ENCODE data around the gene HAUS7.

The HAUS7 gene

DNA sequence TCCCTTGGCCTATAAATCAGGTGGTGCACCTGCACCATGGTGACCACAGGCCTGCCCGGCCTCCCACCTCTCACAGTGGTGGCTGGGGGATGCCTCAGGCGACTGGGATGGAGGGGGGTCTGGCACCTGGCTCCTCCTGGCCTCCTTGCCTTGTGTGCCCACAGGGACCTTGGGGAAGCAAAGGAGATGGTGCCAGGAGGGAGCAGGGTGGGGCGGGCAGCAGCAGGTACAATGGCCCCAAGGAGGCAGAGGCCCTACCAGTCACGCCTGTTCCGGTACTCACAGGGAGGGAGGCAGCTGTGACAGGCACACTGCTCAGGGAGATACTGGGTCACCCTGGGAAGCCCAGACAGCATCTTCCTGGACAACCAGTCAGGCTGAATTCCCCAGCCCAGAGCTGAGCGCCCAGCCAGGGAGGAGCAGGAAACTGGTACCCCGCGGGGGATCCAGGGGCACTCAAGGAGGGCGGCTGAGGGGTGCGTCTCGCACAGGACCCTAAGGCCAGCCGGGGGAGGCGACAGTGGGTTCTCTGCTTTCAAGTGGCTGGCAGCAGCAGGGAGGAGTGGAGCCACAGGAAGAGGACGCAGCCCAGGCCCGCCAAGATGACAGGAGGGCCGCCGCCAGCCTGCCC is 23.3 kb downstream of the HAUS7 start:
- H3K4me3 ChIP-seq (ENCODE audit: low read depth, low read length): no peak overlapping the region
- TF ChIP-seq, protein P1, sequence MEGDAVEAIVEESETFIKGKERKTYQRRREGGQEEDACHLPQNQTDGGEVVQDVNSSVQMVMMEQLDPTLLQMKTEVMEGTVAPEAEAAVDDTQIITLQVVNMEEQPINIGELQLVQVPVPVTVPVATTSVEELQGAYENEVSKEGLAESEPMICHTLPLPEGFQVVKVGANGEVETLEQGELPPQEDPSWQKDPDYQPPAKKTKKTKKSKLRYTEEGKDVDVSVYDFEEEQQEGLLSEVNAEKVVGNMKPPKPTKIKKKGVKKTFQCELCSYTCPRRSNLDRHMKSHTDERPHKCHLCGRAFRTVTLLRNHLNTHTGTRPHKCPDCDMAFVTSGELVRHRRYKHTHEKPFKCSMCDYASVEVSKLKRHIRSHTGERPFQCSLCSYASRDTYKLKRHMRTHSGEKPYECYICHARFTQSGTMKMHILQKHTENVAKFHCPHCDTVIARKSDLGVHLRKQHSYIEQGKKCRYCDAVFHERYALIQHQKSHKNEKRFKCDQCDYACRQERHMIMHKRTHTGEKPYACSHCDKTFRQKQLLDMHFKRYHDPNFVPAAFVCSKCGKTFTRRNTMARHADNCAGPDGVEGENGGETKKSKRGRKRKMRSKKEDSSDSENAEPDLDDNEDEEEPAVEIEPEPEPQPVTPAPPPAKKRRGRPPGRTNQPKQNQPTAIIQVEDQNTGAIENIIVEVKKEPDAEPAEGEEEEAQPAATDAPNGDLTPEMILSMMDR (IDR thresholded peaks at IDR 0.05; ENCODE audit: low read depth, low read length, missing control alignments): no peak
- no peak for DNase-seq (ENCODE audit: low read depth)

DNA sequence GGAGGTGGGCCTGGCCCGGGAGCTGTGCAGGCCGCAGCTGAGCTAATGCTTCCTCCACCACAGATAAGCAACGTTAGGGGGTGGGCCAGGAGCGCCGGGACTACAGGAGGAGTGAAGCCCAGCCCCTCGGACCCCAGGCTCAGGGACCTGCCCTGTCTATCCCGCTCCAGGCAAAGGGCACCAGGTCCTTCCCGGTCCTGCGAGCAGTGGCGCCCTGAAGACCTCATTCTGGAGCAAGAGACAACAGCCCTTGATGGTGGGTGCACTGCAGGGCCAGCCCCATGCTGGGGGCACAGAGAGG is 23.8 kb downstream of the HAUS7 start:
- no peak for DNase-seq (ENCODE audit: low read depth)
- TF ChIP-seq, protein P1 (IDR thresholded peaks at IDR 0.05; ENCODE audit: low read depth, low read length, missing control alignments): no peak
- H3K4me3 ChIP-seq (ENCODE audit: low read depth, low read length): no peak overlapping the region

DNA sequence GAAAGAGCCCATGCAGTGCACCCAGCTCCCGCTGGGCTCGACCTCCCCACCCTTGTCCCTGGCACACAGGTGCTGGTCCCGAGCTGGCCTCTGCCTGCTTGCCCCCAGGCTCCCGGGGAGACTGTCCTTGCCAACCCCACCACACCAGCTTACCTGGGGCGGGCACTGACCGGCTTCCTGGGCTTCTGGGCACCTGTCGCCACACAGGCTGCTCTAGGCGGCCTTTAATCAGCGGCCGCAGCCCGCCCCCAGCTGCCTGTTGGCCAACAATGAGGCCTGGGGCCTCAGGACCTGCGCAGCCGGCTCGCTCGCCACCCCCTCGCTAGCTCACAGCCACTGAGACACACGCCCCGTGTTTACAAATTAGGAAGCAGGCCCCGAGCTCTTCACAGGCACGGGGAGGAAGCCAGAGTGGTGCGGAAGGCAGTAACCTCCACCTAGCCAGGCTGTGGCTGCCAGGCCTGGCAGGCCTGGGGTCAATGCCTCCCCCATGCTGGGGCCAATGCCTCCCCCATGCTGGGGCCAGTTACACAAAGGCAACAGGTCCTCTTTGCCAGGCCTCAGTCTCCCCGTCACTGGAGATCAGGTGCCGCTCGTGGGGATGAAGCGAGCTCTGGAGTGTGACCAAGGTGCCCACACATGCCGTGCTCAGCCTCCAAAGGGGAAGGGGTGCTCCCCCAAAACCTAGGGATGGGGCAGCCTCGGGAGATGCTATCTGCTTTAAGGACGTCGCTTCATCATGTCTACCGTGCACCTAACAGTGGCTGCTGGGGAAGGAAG is 24.3 kb downstream of the HAUS7 start, which contains the start of gene TREX2:
TSS of gene TREX2 (minus strand) at position 201 of the 780 bp plus-strand sequence. CDS start 626 bp downstream, outside the sequence.
- no peak for DNase-seq (ENCODE audit: low read depth)
- TF ChIP-seq, protein P1 (IDR thresholded peaks at IDR 0.05; ENCODE audit: low read depth, low read length, missing control alignments): no peak

DNA sequence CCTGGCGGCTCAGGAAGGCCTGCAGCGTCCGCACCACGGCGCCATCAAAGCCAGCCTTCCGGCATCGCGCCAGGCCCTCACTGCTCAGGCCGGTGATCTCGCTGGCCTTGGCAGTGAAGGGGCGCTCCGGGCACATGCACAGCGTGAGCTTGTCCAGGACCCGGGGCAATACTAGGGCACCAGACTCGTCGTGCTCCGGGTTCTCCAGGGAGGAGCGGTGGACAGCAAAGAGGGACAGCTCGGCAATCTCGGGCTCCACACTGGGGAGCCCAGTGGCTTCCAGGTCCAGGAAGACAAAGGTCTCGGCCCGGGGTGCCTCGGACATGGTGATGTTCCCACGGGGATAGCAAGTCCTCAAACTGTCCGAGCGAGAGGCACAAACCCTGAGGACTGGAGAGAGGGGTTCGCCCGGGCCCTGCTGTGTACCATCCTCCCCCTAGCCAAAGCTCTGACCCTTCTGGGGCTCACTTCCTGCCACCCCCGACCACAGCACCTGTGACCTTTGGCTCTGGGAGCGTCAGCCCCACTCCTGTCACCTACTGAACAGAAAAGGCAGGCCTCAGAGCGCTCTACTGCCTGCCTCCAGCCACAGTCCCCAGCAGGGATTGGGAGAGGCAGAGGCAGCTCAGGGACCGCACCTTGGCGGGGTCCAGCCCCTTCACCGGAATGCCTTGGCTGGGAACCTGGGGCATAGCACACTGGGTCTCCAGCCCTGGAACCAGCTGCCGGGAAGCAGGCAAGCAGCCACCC is 25.1 kb downstream of the HAUS7 start:
- TF ChIP-seq, protein P1 (IDR thresholded peaks at IDR 0.05; ENCODE audit: low read depth, low read length, missing control alignments): no peak
- H3K4me3 ChIP-seq (ENCODE audit: low read depth, low read length): no peak overlapping the region
- DNase-seq (ENCODE audit: low read depth): no peak

More for the DNA sequence above, 24.3 kb downstream of the HAUS7 start, which contains the start of gene TREX2:
- H3K4me3 ChIP-seq (ENCODE audit: low read depth, low read length): no peak within 1 kb of the TSS

DNA sequence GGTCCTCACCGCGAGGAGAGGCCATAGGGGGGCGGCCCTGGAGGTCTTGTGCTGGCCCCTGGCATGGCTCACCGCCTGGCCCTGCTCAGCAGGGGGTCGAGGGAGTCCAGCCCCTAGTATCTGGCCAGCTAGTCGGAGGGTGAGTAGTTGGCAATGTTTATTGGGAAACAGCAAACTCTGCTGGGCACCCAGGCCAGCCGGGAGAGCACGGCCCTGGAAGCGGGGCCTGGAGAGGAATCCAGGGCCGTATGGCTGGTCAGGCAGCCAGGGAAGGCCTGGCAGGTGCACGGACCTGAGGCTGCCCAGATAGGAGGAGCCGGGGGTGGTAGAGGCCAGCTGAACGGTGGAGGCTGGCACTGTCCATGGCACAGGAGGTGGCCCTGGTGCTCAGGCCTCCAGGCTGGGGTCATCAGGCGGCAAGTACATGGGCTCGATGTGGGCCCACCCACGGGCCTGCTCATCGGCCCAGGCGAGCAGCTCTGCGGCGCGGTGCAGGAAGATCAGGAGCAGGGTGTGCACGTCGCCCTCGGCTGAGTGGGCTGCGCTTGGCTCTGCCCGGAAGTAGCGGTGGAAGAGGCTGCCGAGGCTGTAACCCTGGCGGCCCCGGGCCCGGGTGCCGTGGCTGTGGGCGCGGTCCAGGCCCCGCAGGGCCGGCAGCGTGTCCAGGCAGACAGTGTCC is 25.9 kb downstream of the HAUS7 start:
- TF ChIP-seq, protein P1 (IDR thresholded peaks at IDR 0.05; ENCODE audit: low read depth, low read length, missing control alignments): no peak
- DNase-seq (ENCODE audit: low read depth): no peak

DNA sequence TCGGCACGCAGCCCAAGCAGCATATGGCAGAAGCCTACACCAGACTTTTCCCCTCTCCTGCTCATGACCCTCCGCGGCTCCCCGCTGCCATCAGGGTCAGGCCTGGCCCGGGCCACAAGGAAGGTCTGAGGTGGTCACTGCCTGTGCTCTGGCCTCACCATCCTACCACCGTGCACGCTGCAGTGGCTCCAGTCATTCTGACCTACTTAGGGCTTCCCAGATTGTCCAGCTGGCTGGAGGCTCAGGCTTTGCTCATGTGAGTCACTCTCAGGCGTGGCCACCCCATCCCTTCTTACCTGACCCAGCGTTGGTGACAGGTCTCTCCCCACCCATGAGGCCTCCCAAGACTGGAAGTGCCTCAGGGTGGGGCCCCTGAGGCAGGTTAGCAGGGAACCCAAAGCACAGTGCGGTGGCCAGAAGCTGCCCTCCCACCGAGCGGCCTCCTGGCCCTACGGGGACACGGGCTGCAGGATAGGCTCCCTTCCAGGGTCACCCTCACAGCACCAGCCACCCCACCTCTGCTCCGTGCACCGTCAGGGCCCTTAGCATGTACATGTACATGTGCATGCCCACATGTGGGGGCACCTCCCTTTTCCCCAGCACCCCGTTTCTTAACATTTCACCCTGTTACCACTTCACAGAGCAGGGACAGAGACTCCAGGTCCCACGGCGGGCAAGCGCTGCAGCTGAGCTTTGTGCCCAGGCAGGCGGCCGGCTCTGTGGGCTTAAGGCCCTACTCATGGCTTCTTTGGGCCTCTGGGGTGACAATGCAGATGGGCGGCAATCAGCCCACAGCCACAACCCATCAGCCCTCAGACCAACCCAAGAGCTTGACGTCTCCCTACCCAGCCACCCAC is 26.7 kb downstream of the HAUS7 start:
- no peak overlapping the region for H3K4me3 ChIP-seq (ENCODE audit: low read depth, low read length)
- TF ChIP-seq, protein P1 (IDR thresholded peaks at IDR 0.05; ENCODE audit: low read depth, low read length, missing control alignments): no peak
- no peak for DNase-seq (ENCODE audit: low read depth)

More for the DNA sequence above, 25.9 kb downstream of the HAUS7 start:
- H3K4me3 ChIP-seq (ENCODE audit: low read depth, low read length): no peak overlapping the region

All from GM12864 (cell line).